AML-193 (cell line): ENCODE data around the gene DTNB.

Source experiments
- DNase-seq, 2 experiments: peaks; one replicate each; lab custom pipeline; 2025; lab: John Stamatoyannopoulos, UW

Gene DTNB

DNA sequence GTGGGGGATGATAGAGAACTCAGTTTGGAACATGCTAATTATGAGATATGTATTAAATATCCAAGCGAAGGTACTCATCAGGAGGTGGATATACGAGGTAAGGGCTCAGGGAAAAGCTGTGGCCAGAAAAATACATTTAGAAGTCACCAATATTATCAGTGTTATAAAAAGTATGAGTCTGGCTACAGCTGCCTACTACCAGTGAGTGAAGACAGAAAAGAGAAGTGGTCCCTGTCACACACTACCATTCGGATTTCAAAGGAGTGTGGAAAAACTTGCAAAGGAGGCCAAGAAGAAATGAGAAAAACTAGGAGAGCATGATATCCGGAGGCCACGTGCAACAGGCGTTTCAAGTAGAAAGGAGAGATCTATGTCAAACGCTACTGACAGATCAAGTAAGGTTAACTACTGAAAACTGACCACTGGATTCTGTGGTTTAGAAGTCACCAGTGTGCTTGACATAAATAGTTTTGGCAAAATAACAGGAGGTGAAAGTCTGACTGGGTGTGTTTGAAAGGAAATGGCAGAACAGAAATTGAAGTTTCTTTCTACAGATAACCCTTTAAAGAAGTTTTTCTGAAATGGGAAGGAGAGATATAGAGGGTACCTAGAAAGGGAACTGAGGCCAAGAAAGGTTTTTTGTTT is 213.0 kb downstream of the DTNB start:
- no peak for DNase-seq

DNA sequence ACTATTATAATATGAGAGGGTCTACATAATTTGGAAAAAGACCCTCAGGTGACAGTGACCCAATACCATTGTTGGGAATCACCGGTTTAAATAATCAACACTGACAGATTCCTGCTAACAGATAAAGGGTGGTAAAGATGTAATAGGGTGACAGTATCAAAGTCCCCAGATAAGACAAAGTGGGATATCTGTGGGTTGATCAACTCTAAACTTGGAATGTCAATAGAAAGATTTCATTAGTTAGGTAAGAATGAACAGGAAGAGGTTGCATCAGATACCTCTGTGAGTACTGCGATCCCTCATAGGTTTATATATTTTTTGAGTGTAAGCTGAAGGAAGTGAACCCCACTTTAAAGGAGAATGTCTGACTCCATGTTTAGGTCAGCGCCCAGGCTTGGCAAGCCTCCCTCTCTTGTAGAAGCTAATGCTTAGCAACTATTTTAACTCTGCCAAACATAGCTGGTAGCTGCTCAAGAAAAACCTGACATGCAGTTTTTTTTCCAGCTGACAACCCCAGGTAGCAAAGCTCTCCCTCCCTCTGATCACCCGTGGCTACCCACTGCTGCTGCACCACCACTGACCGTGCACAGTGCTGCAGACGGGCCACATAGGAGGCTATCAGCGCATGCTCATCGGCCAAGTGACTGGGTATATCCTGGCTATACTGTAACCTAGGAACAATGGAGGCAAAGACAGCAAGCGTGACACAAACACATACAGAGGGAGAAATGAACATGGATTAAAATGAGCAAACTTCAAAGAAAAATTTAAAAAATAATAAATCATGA is 218.4 kb downstream of the DTNB start:
- DNase-seq, result no peak

DNA sequence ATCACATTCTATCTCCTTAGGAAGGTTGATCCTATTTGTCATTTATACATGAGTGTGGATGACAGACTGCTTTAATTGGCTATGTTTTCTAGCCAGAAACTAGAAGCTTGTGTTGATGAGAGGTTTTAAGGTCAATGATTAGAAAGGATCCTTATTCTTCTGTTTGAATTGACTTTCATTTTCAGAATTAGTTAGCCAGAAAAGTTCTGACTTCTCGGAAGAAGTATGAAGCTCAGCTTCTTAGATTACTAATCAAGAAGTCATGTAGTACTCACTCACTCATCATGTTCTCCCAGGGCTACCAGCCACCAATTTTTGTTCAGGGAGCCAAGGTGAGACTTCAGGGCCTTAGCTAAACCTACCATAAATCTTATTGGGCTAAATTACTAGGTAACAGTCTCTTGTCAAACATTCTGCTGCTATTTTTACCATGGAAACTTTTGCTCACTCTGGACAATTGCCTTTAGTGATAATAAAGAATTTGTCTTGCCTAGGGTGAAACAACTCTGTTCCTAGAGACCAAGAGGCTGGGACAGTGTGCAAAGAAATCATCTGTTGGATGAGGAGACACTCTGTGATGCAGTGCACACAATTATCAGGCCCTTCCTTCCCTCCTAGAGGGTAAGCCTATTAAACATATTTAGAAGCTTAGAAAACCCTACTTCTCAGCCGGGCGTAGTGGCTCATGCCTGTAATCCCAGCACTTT is 220.0 kb downstream of the DTNB start:
- no peak for DNase-seq

DNA sequence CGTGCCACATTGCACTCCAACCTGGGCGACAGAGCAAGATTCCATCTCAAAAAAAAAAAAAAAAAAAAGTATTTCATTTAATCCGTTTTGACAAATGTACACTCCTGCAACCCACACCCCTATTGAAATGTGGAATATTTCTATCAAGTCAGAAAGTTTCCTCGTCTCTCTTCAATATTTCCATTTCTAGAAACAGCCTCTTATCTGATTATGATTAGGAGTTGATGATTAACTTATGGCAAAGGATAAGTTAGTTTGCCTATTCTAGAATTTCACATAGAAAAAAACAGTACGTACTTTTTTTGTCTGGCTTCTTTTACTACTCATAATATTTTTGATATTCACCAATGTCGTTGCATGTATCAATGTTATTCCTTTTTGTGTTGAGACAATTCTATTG is 224.6 kb downstream of the DTNB start:
- DNase-seq, result no peak

DNA sequence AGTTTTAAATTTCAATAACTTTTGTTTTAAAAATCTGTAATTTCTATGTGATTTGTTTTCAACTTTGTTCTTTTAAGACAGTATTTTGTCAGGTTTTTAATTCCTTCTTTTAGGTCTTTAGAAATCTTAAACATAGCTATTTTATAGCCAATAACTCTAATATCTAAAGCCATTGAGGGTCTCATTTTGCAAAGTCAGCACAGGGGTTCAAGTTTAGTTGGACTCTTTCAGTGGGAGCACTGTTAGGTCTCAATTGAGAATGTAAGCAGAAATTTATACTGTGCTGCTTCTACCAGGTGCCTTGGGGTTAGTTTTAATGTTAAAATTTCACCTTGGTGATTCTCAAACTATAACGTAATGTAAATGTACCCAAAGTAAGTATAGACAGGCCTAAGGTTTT is 226.4 kb downstream of the DTNB start:
- no peak for DNase-seq

DNA sequence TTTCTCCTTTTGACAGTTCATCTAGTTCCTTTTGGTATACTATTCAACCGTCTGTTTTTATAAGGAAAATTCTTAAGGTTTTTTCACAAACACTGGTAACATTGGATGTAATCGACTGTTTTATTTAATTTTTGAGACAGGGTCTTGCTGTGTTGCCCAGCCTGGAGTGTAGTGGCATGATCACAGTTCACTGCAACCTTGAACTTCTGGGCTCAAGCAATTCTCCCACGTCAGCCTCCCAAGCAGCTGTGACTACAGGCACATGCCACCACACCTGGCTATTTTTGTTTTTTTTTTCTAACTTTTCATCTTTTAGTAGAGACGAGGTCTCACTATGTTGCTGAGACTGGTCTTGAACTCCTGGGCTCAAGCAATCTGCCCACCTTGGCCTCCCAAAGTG is 227.3 kb downstream of the DTNB start:
- DNase-seq, result no peak

DNA sequence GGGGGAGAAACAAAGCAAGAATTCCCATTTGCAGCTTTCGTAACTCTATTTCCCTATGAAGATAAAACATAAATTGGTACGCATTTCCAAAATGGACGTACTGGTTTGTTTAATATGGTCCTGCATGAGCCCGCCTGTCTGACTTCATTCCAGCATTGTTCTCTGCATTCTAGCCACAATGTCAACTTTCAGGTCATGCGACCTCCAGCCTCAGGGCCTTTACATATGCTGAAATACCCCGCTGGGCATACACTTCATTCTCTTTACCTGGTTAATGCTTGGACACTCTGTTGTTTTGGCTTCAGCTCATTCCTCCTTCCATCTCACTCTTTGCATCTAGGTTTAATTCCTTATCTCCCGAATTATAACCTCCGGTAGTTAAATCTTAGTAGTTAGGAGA is 227.9 kb downstream of the DTNB start:
- no peak for DNase-seq

DNA sequence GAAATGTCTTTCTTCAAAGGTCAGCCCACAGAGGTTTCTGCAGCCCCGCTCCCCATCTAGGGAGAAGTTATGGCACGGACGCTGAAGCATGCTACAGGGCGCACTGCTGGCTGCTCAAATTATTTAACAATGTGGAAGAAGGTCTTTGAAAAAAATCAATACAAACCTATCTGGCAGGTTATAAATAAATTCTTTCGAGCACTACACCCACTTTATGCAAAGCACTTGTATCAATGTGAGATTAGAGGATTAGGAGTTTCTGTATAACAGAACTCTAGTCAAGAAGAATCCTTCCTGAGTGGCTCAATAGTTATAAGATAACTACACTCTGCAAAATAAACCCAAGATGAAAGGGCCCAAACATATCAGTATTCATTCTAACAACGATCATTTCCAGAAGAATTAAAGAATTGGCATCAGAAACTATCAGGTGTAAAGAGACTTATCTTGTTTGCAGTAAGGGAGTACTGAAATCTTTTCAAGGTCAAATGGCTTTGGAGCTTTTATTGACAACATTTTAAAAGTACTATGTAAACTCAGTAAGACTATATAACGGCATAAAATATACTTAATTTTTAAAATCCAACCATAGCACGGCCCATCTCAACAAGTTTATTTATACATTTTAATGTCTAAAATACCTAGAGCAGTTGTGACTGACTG is 228.6 kb downstream of the DTNB start:
- DNase-seq, result no peak

DNA sequence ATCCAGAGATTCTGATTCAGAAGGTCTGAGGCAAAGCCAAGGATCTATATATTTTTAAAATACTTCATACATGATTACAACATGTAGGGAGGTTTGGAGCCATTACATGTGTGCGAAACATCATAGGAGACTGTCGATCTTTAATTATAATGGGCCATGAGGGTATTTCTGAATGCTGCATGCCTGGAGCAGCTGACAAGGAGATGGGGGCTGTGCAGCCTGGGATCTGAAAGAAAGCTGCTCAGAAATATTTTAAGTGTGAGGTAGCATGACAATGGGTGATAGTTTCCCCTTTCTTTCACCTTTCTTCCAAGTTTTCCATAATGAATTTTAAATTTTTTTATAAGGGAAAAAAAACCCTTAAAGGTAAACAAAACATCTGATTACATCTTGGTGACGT is 229.6 kb downstream of the DTNB start:
- no peak for DNase-seq

DNA sequence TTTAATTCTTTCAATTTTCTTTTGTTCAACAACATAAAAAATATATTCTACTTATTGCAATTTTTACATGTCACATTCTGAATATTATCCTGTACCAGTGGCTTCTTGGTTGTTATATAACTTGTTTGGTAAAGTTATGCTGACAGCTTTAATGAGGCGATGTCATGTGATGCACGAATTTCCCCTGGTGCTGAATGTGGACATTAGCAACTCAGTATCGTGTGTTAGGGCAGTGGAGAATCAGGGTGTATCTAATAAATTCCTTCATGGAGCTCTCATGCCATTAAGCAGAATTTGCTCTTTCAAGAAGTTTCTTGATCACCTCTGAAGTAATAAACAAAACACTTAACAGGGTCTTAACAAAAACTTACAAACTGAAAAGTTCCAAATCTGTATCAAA is 232.0 kb downstream of the DTNB start:
- DNase-seq, result no peak

DNA sequence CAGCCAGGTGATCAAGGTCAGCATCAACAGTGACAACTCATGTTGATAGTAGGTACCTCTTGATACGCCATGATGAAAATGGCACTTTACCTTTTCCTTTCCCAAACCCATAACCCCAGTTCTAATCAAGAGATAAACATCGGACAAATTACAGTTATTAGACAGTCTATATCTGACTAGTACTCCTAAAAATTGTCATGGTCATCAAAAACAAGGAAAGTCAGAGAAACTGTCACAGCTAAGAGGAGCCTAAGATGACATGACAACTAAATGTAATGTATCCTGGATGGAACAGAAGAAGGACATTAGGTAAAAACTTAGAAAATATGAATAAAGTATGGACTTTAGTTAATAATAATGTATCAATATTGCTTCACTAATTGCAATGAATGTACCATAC is 234.6 kb downstream of the DTNB start:
- DNase-seq, result no peak

DNA sequence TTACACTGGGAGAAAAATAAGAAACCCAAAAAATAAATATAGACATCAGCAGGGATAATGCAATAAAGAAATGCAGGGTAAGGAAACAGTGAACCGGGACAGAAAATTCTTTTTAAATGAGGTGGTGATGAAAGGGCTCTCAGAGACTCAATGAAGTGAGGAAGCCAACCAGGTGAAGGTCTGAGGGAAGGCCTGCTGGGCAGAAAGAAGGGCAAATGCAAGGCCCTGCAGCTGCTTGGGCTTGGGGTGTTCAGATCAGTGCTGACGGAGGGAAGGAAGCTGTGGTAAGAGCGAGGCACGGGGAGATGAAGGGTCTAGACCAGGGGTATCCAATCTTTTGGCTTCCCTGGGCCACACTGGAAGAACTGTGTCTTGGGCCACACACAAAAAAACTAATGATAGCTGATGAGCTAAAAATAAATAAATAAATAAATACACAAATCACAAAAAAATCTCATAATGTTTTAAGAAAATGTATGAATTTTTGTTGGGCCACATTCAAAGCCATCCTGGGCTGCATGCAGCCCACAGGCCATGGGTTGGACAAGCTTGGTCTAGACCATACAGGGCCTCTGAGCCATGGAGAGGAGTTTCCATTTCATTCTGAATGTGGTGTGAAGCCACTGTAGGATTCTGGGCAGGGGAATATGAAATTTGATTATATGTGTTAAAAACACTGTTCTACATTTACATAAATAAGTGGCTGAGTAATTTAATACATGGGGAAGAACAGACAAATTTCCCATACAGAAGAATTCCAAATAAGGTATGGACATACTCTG is 235.3 kb downstream of the DTNB start:
- DNase-seq, result no peak

DNA sequence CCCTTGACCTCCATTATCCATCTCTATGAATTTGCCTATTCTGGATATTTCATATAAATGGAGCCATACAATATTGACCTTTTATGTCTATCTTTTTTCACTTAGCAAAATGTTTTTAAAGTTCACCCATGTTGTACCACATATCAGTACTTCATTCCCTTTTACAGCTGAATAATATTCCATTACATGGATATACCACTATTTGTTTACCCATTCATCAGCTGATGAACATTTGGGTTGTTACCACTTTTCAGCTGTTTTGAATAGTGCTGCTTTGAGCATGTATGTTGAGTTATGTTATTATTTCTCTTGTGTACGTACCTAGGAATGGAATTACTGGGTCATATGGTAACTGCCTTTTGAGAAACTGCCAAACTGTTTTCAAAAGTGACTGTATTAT is 238.0 kb downstream of the DTNB start:
- DNase-seq, result no peak

DNA sequence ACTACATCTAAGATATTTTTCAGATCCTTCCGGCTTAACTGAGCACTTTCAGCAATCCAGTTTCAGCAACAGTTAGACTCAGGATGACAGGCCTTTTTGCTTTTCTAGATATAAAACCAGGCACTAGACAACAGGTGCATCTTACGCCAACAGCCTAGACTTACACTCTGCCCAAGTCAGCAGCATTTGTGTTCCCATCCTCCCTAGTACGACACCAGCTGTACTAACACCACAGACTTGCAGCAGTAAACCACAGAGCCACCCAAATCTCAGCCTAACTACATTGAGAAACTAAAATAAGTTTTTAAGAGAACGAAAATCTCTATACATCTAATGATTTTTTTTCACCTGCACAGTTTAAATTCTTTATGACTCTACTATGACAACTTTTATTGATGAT is 241.8 kb downstream of the DTNB start:
- DNase-seq, result no peak

DNA sequence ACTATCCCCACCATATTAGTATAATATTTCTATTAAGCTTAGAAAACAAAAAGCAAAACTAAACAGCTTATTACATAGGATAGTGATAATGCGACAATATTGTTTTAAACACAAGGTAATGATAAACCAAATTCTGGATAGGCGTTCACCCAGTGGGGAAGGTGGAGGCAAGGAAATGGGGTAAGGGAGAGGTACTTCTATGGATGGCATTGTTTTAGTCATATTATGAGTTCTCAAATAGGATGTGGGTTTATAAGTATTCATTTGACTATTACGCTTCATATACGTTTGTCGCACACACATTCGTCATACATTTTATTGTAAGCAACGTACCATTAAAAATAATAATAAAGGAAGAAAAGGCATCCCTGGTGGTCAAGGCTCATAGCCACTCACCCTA is 242.8 kb downstream of the DTNB start:
- no peak for DNase-seq

DNA sequence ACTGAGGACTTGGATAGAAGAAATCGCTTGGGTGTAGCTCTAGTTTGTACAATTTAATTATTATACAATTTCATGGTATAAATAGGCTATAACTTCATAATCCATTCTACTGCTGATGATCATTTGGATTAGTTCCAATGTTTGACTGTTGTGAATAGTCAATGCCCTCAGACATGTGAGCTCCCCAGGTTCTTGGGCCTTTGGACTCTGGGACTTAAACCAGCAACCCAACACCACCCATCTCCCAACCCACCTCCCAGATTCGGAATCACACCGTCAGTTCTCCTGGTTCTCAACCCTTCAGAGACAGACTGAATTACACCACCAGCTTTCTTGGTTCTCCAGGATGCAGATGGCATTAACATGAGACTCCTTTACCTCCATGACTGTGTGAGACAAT is 247.1 kb downstream of the DTNB start:
- no peak for DNase-seq

DNA sequence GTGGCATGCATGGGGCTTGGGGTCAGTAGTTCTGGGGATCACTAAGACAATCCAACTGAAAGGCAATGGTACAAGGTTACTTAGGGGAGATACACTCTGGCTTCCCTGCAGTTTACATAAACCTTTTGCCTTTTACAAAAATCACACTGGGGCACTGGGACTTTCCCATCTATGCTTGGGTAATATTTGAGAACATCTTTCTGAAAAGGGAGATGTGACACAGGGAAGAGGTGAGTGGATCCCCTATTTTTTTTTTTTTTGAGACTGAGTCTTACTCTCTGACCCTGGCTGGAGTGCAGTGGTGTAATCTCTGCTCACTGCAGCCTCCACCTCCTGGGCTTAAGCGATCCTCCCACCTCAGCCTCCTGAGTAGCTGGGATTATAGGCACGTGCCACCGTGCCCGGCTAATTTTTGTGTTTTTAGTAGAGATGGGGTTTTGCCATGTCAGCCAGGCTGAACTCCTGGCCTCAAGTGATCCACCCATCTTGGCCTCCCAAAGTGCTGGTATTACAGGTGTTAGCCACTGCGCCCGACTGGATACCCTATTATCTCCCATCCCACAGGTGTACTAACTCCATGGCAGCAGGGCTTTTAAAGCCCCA is 248.8 kb downstream of the DTNB start:
- DNase-seq, result no peak

DNA sequence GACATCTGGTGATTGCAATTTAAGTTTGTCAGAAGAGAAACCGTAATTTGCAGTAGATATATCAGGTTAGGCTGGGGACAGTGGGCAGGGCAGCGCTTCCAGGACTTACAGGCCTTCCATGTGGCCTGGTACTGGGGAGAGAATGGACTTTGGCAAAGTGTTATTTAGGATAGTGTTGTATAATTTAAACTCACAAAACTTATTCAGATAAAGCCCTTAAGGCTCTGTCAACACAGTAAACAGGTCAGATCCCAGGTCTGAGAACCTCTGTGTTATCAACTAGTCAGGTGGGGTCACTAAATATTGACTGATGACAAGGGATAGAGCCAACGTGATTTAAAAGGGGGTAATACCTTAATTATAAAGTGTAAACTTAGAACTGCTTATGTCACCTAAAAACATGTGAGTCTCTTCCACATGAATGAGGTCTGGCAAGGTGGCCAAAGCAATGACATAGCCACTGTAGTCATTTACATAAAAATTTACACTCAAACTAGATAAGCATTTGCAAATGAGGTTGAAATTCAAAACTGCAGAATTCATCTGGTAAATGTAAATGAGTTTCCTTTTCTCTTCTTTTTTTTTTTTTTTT is 251.5 kb downstream of the DTNB start:
- DNase-seq, result no peak

DNA sequence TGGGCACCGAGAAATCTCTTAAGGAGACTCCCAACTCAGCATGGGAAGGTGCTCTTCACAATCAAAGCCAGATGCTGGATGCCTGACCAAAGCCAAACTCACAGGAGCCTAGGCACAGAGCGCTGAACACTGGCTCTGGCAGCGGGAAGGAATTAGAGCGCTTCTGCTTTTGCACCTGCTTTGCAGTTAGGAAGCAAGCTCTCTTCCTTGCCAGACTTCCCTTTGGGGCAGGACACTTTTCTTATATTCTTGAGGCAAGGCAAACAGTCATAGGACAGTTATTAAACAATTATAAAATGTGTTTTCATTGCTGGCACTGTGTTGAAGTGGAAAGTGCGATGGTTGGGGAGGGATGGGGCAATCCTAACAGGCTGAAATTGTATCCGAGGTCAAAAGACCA is 252.1 kb downstream of the DTNB start:
- no peak for DNase-seq

DNA sequence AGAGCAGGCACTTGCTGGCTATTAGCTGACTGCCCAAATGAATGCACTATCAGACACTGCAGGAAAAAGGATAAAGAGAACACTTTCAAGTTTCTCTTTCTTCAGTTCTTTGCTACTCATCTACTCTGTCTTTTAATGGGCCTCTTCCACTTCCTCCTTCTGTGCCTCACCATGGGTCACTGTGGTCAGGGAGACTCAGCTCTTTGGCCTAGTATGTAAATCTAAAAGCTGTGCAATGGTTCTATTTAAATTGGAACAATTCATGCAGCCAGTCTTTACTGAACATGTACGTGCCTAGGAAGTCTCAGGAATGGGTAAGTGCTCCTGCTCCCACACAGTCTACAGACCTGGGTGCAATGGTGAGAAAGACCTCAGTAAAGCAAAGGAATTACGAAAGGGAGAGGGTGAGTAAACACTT is 252.5 kb downstream of the DTNB start:
- peak; percentile 47 to 51 for DNase-seq

DNA sequence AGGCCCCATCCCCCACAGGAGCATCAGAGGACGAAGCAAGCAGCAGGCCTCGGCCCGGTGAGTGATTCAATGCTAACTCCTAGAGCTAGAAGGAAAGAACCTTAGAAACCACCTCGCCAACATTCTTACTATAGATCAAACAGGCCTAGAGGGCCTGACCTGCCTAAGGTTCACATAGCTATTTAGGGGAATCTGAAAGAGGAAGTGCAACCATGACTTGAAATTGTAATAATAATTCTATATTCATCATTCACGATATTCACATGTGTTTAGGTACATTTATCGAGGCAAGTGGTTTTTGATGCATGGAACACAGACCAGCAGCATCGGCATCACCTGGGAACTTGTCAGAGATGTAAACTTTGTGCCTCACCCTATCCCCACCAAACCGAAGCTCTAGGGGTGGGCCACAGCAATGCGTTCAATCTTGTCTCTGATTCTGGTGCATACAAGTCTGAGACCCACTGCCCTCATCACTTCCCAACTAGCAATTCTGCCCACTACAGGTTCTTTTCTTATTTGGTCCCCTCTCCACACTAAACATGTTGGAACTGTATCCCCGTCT is 253.6 kb downstream of the DTNB start:
- no peak for DNase-seq
